Loucy (cell line): ENCODE measurements around the gene BANF1.

Experiments
- H2AFZ ChIP-seq: fragments of 200-600 bp; sonication (generic); 2 replicates; pipeline ENCODE4 v1.6.0; 2016; ENCODE audit warnings: antibody characterized with exemption, mild to moderate bottlenecking, low read length, moderate library complexity
- H3F3A ChIP-seq: fragments of 200-600 bp; 2 replicates; pipeline ENCODE4 v1.6.0; 2016; ENCODE audit warnings: antibody characterized with exemption, low read depth, mild to moderate bottlenecking
- H3K27me3 ChIP-seq: fragments of 200-600 bp; sonication (generic); 2 replicates; pipeline ENCODE4 v1.6.1; 2014; ENCODE audit warnings: low read length, mild to moderate bottlenecking; ENCODE audit not compliant: insufficient read depth, poor library complexity, severe bottlenecking
- H3K36me3 ChIP-seq: fragments of 200-600 bp; sonication (generic); 2 replicates; pipeline ENCODE4 v1.6.1; 2016; ENCODE audit warnings: low read length; ENCODE audit not compliant: insufficient read depth
- H3K4me1 ChIP-seq: fragments of 200-600 bp; sonication (generic); 2 replicates; pipeline ENCODE4 v1.5.1; 2014; ENCODE audit warnings: low read length, mild to moderate bottlenecking; ENCODE audit not compliant: insufficient read depth, poor library complexity, severe bottlenecking
- H3K4me2 ChIP-seq: fragments of 200-600 bp; sonication (generic); 2 replicates; pipeline ENCODE4 v1.6.0; 2014; ENCODE audit warnings: antibody characterized with exemption, low read length, low read depth, mild to moderate bottlenecking; ENCODE audit not compliant: poor library complexity, severe bottlenecking
- H3K4me3 ChIP-seq: fragments of 200-600 bp; sonication (generic); 2 replicates; pipeline ENCODE4 v1.5.1; 2014; ENCODE audit warnings: low read length, mild to moderate bottlenecking, mixed read lengths; ENCODE audit not compliant: poor library complexity, severe bottlenecking
- H3K79me2 ChIP-seq: fragments of 200-600 bp; sonication (generic); 2 replicates; pipeline ENCODE4 v1.6.1; 2014; ENCODE audit warnings: low read length; ENCODE audit not compliant: insufficient read depth
- H3K9ac ChIP-seq: fragments of 200-600 bp; sonication (generic); 2 replicates; pipeline ENCODE4 v1.6.0; 2014; ENCODE audit warnings: mild to moderate bottlenecking, low read depth, low read length, moderate library complexity; ENCODE audit not compliant: poor library complexity, severe bottlenecking
- H3K9me2 ChIP-seq: fragments of 200-600 bp; sonication (generic); replicated peaks from 2 replicates; pipeline ENCODE4 v1.6.1; 2016; ENCODE audit warnings: low read depth, low read length, mixed read lengths
- H3K9me3 ChIP-seq: fragments of 200-600 bp; sonication (generic); 2 replicates; pipeline ENCODE4 v1.6.1; 2014; ENCODE audit warnings: mild to moderate bottlenecking, antibody characterized with exemption, low read length, low read depth; ENCODE audit not compliant: insufficient read depth
- H4K20me1 ChIP-seq: fragments of 200-600 bp; sonication (generic); 2 replicates; pipeline ENCODE4 v1.6.0; 2014; ENCODE audit warnings: antibody characterized with exemption, low read length, mild to moderate bottlenecking; ENCODE audit not compliant: insufficient read depth, poor library complexity, severe bottlenecking
- CTCF ChIP-seq: fragments of 200-600 bp; sonication (generic); conservative IDR thresholded peaks from 2 replicates; pipeline ENCODE4 v1.5.1; 2014; ENCODE audit warnings: mild to moderate bottlenecking, antibody characterized with exemption, low read length
- EZH2phosphoT487 ChIP-seq: fragments of 200-600 bp; IDR thresholded peaks from 2 replicates; pipeline ENCODE4 v1.6.1; 2018; ENCODE audit warnings: antibody characterized with exemption, mild to moderate bottlenecking, moderate library complexity, borderline replicate concordance

The BANF1 gene

GRCh38 chr11:65972116-65972515 is 30.2 kb upstream of the BANF1 start:
- no peaks in the 10 kb centered on the region for H3K9me3 ChIP-seq

GRCh38 chr11:65973439-65974110 is 28.7 kb upstream of the BANF1 start:
- H4K20me1 ChIP-seq: peaks cover 2% of the 10 kb centered on the region
- H3K79me2 ChIP-seq: no peaks in the 10 kb centered on the region
- H3K4me3 ChIP-seq: no peak overlapping the region
- no peak overlapping the region for H3K4me2 ChIP-seq
- H3K27me3 ChIP-seq: no peaks in the 10 kb centered on the region
- H2AFZ ChIP-seq: no peak overlapping the region
- no peak for TF ChIP-seq CTCF
- TF ChIP-seq EZH2phosphoT487: no peak
- H3K4me1 ChIP-seq: no peaks in the 10 kb centered on the region
- H3K9me2 ChIP-seq: no peaks in the 10 kb centered on the region
- no peak overlapping the region for H3K9ac ChIP-seq
- peaks cover 54% of the 10 kb centered on the region; the same call in 1 of the 2 replicates for H3K36me3 ChIP-seq
- no peaks in the 10 kb centered on the region for H3F3A ChIP-seq
- H3K9me3 ChIP-seq: no peaks in the 10 kb centered on the region

More at GRCh38 chr11:65972116-65972515, 30.2 kb upstream of the BANF1 start:
- no peak for TF ChIP-seq CTCF
- no peak for TF ChIP-seq EZH2phosphoT487
- Histone ChIP-seq H3K4me3 (no peak overlapping the region), H3K79me2 (no peaks in the 10 kb centered on the region), H2AFZ (no peak overlapping the region), H3F3A (no peaks in the 10 kb centered on the region), H3K4me2 (no peak overlapping the region), H4K20me1 (peaks cover 2% of the 10 kb centered on the region), H3K27me3 (no peaks in the 10 kb centered on the region), H3K4me1 (no peaks in the 10 kb centered on the region), H3K9me2 (no peaks in the 10 kb centered on the region), H3K36me3 (peaks cover 53% of the 10 kb centered on the region; the same call in 1 of the 2 replicates), H3K9ac (no peak overlapping the region)

GRCh38 chr11:65975771-65976170 is 26.5 kb upstream of the BANF1 start:
- TF ChIP-seq EZH2phosphoT487: no peak
- no peak for TF ChIP-seq CTCF
- no peak overlapping the region for H3K4me2 ChIP-seq
- H3K9me3 ChIP-seq: no peaks in the 10 kb centered on the region
- no peaks in the 10 kb centered on the region for H3K79me2 ChIP-seq
- no peak overlapping the region for H3K4me3 ChIP-seq
- no peaks in the 10 kb centered on the region for H3K9me2 ChIP-seq
- no peak overlapping the region for H2AFZ ChIP-seq
- no peaks in the 10 kb centered on the region for H3F3A ChIP-seq
- H3K9ac ChIP-seq: no peak overlapping the region
- no peaks in the 10 kb centered on the region for H3K4me1 ChIP-seq
- peaks cover 2% of the 10 kb centered on the region for H4K20me1 ChIP-seq
- H3K36me3 ChIP-seq: peaks cover 51% of the 10 kb centered on the region; the same call in 1 of the 2 replicates
- H3K27me3 ChIP-seq: no peaks in the 10 kb centered on the region
